ENCODE measurements around the gene CCDC57.
"Not testable (repeated sequence)": the region's sequence is repeated elsewhere in the genome, so short reads cannot be mapped to it uniquely, and the experiment has no call there.

CCDC57 gene

GRCh38 chr17:82212331-82213250 is at the start of gene CCDC57:
Gene CCDC57, minus strand, starts transcription at chr17:82212842. Its CDS starts 10,898 bp downstream, at chr17:82201944.
- no peaks in the 10 kb centered on the region for H3K9me3 ChIP-seq (ENCODE audit: control insufficient read depth in 1 of 2, low read length in 2 of 2)
- H3K9ac ChIP-seq (ENCODE audit: low read depth in 1 of 2, low read length in 2 of 2), result peak within 1 kb of the TSS; percentile 38 to 66
- H3K4me1 ChIP-seq (ENCODE audit: control insufficient read depth in 1 of 2, insufficient read depth in 2 of 2, low read length in 2 of 2), result peaks cover 30 to 38% of the 10 kb centered on the region in 2 donors
- H3K4me3 ChIP-seq (ENCODE audit: low read depth in 1 of 2, low read length in 2 of 2), result peak within 1 kb of the TSS; percentile 73 to 75
- no peaks in the 10 kb centered on the region for H3K27me3 ChIP-seq (ENCODE audit: control insufficient read depth in 1 of 2, insufficient read depth in 2 of 2, low read length in 2 of 2)
- H3K27ac ChIP-seq (ENCODE audit: low read depth, low read length), result peak within 1 kb of the TSS; percentile 42
- H3K36me3 ChIP-seq (ENCODE audit: control insufficient read depth in 1 of 2, insufficient read depth in 2 of 2, low read length in 2 of 2), result peaks cover 0 to 3% of the 10 kb centered on the region in 2 donors

- peaks cover 67 to 87% of the 10 kb centered on the region in 2 donors for H3K36me3 ChIP-seq (ENCODE audit: control insufficient read depth in 1 of 2, insufficient read depth in 2 of 2, low read length in 2 of 2)
- H3K9me3 ChIP-seq (ENCODE audit: control insufficient read depth in 1 of 2, low read length in 2 of 2), result no peaks in the 10 kb centered on the region
- no peak overlapping the region for H3K9ac ChIP-seq (ENCODE audit: low read depth in 1 of 2, low read length in 2 of 2)
- peaks cover 13 to 18% of the 10 kb centered on the region in 2 donors for H3K4me1 ChIP-seq (ENCODE audit: control insufficient read depth in 1 of 2, insufficient read depth in 2 of 2, low read length in 2 of 2)
- no peaks in the 10 kb centered on the region for H3K27me3 ChIP-seq (ENCODE audit: control insufficient read depth in 1 of 2, insufficient read depth in 2 of 2, low read length in 2 of 2)
- no peak overlapping the region for H3K4me3 ChIP-seq (ENCODE audit: low read depth in 1 of 2, low read length in 2 of 2)
- no peak overlapping the region for H3K27ac ChIP-seq (ENCODE audit: low read depth, low read length)
Observed at GRCh38 chr17:82262344-82262743, 49.7 kb upstream of the CCDC57 start.

GRCh38 chr17:82259972-82260961 is 47.6 kb upstream of the CCDC57 start:
- not testable (repeated sequence) for H3K4me3 ChIP-seq (ENCODE audit: low read depth in 1 of 2, low read length in 2 of 2); H3K27ac ChIP-seq (ENCODE audit: low read depth, low read length); H3K9ac ChIP-seq (ENCODE audit: low read depth in 1 of 2, low read length in 2 of 2); H3K9me3 ChIP-seq (ENCODE audit: control insufficient read depth in 1 of 2, low read length in 2 of 2); H3K4me1 ChIP-seq (ENCODE audit: control insufficient read depth in 1 of 2, insufficient read depth in 2 of 2, low read length in 2 of 2); H3K27me3 ChIP-seq (ENCODE audit: control insufficient read depth in 1 of 2, insufficient read depth in 2 of 2, low read length in 2 of 2)
- peaks cover 64 to 94% of the 10 kb centered on the region in 2 donors for H3K36me3 ChIP-seq (ENCODE audit: control insufficient read depth in 1 of 2, insufficient read depth in 2 of 2, low read length in 2 of 2)

- Histone ChIP-seq H3K9me3 (ENCODE audit: control insufficient read depth in 1 of 2, low read length in 2 of 2) (no peaks in the 10 kb centered on the region), H3K9ac (ENCODE audit: low read depth in 1 of 2, low read length in 2 of 2) (no peak overlapping the region), H3K36me3 (ENCODE audit: control insufficient read depth in 1 of 2, insufficient read depth in 2 of 2, low read length in 2 of 2) (peaks cover 54 to 81% of the 10 kb centered on the region in 2 donors), H3K27me3 (ENCODE audit: control insufficient read depth in 1 of 2, insufficient read depth in 2 of 2, low read length in 2 of 2) (no peaks in the 10 kb centered on the region), H3K4me3 (ENCODE audit: low read depth in 1 of 2, low read length in 2 of 2) (no peak overlapping the region), H3K27ac (ENCODE audit: low read depth, low read length) (no peak overlapping the region), H3K4me1 (ENCODE audit: control insufficient read depth in 1 of 2, insufficient read depth in 2 of 2, low read length in 2 of 2) (no peaks in the 10 kb centered on the region)
Observed at GRCh38 chr17:82258555-82258954, 45.9 kb upstream of the CCDC57 start.

- no peak overlapping the region for H3K9ac ChIP-seq (ENCODE audit: low read depth in 1 of 2, low read length in 2 of 2)
- peaks cover 56 to 82% of the 10 kb centered on the region in 2 donors for H3K36me3 ChIP-seq (ENCODE audit: control insufficient read depth in 1 of 2, insufficient read depth in 2 of 2, low read length in 2 of 2)
- no peak overlapping the region for H3K27ac ChIP-seq (ENCODE audit: low read depth, low read length)
- H3K4me3 ChIP-seq (ENCODE audit: low read depth in 1 of 2, low read length in 2 of 2), result no peak overlapping the region
- no peaks in the 10 kb centered on the region for H3K9me3 ChIP-seq (ENCODE audit: control insufficient read depth in 1 of 2, low read length in 2 of 2)
- no peaks in the 10 kb centered on the region for H3K4me1 ChIP-seq (ENCODE audit: control insufficient read depth in 1 of 2, insufficient read depth in 2 of 2, low read length in 2 of 2)
- no peaks in the 10 kb centered on the region for H3K27me3 ChIP-seq (ENCODE audit: control insufficient read depth in 1 of 2, insufficient read depth in 2 of 2, low read length in 2 of 2)
Observed at GRCh38 chr17:82257473-82257872, 44.8 kb upstream of the CCDC57 start.

GRCh38 chr17:82256242-82256885 is 43.7 kb upstream of the CCDC57 start:
- no peak overlapping the region for H3K27ac ChIP-seq (ENCODE audit: low read depth, low read length)
- H3K4me1 ChIP-seq (ENCODE audit: control insufficient read depth in 1 of 2, insufficient read depth in 2 of 2, low read length in 2 of 2), result no peaks in the 10 kb centered on the region
- H3K9me3 ChIP-seq (ENCODE audit: control insufficient read depth in 1 of 2, low read length in 2 of 2), result no peaks in the 10 kb centered on the region
- H3K4me3 ChIP-seq (ENCODE audit: low read depth in 1 of 2, low read length in 2 of 2), result no peak overlapping the region
- peaks cover 52 to 82% of the 10 kb centered on the region in 2 donors for H3K36me3 ChIP-seq (ENCODE audit: control insufficient read depth in 1 of 2, insufficient read depth in 2 of 2, low read length in 2 of 2)
- H3K27me3 ChIP-seq (ENCODE audit: control insufficient read depth in 1 of 2, insufficient read depth in 2 of 2, low read length in 2 of 2), result no peaks in the 10 kb centered on the region
- no peak overlapping the region for H3K9ac ChIP-seq (ENCODE audit: low read depth in 1 of 2, low read length in 2 of 2)

GRCh38 chr17:82255402-82255972 is 42.8 kb upstream of the CCDC57 start:
- Histone ChIP-seq H3K4me3 (ENCODE audit: low read depth in 1 of 2, low read length in 2 of 2) (no peak overlapping the region), H3K9me3 (ENCODE audit: control insufficient read depth in 1 of 2, low read length in 2 of 2) (no peaks in the 10 kb centered on the region), H3K27me3 (ENCODE audit: control insufficient read depth in 1 of 2, insufficient read depth in 2 of 2, low read length in 2 of 2) (no peaks in the 10 kb centered on the region), H3K27ac (ENCODE audit: low read depth, low read length) (no peak overlapping the region), H3K9ac (ENCODE audit: low read depth in 1 of 2, low read length in 2 of 2) (no peak overlapping the region), H3K36me3 (ENCODE audit: control insufficient read depth in 1 of 2, insufficient read depth in 2 of 2, low read length in 2 of 2) (peaks cover 52 to 82% of the 10 kb centered on the region in 2 donors), H3K4me1 (ENCODE audit: control insufficient read depth in 1 of 2, insufficient read depth in 2 of 2, low read length in 2 of 2) (no peaks in the 10 kb centered on the region)

- H3K27me3 ChIP-seq (ENCODE audit: control insufficient read depth in 1 of 2, insufficient read depth in 2 of 2, low read length in 2 of 2); H3K4me1 ChIP-seq (ENCODE audit: control insufficient read depth in 1 of 2, insufficient read depth in 2 of 2, low read length in 2 of 2); H3K9me3 ChIP-seq (ENCODE audit: control insufficient read depth in 1 of 2, low read length in 2 of 2); H3K4me3 ChIP-seq (ENCODE audit: low read depth in 1 of 2, low read length in 2 of 2); H3K9ac ChIP-seq (ENCODE audit: low read depth in 1 of 2, low read length in 2 of 2); H3K27ac ChIP-seq (ENCODE audit: low read depth, low read length): not testable (repeated sequence)
- peaks cover 48 to 82% of the 10 kb centered on the region in 2 donors for H3K36me3 ChIP-seq (ENCODE audit: control insufficient read depth in 1 of 2, insufficient read depth in 2 of 2, low read length in 2 of 2)
Observed at GRCh38 chr17:82254746-82255145, 42.1 kb upstream of the CCDC57 start.

- not testable (repeated sequence) for H3K9ac ChIP-seq (ENCODE audit: low read depth in 1 of 2, low read length in 2 of 2); H3K27me3 ChIP-seq (ENCODE audit: control insufficient read depth in 1 of 2, insufficient read depth in 2 of 2, low read length in 2 of 2); H3K4me3 ChIP-seq (ENCODE audit: low read depth in 1 of 2, low read length in 2 of 2); H3K9me3 ChIP-seq (ENCODE audit: control insufficient read depth in 1 of 2, low read length in 2 of 2); H3K4me1 ChIP-seq (ENCODE audit: control insufficient read depth in 1 of 2, insufficient read depth in 2 of 2, low read length in 2 of 2); H3K27ac ChIP-seq (ENCODE audit: low read depth, low read length)
- H3K36me3 ChIP-seq (ENCODE audit: control insufficient read depth in 1 of 2, insufficient read depth in 2 of 2, low read length in 2 of 2), result peaks cover 44 to 82% of the 10 kb centered on the region in 2 donors
Observed at GRCh38 chr17:82254096-82254495, 41.5 kb upstream of the CCDC57 start.

Data from duodenal mucosa (tissue), 2 donors.